RWPE1 (cell line): ENCODE measurements around the gene USP47.
A peak's percentile ranks its signal among the peaks of the same experiment; 100 is the strongest.

Experiments used
- CTCF ChIA-PET: fragments of 350-600 bp; sonication (Branson Sonifier 250); formaldehyde crosslinking; extraction: SDS; loops from one replicate; lab custom pipeline; 2021; lab: Yijun Ruan, JAX
- POLR2A ChIA-PET: fragments of 400-600 bp; formaldehyde crosslinking; extraction: SDS; loops from one replicate; lab custom pipeline; 2020; ENCODE audit warnings: antibody characterized with exemption; ENCODE audit not compliant: low non-redundant PET; lab: Yijun Ruan, JAX
- DNase-seq: peaks from one replicate; pipeline ENCODE4 v3.0.0; 2012; ENCODE audit warnings: low spot score
- H3K27ac ChIP-seq: fragments of 450-650 bp; 2 replicates; pipeline ENCODE4 v1.5.1; 2017
- TF ChIP-seq, protein P1 (sequence below): fragments of 450-650 bp; conservative IDR thresholded peaks from 2 replicates; pipeline ENCODE4 v1.5.1; 2017; ENCODE audit warnings: low read depth, mild to moderate bottlenecking

The USP47 gene

DNA sequence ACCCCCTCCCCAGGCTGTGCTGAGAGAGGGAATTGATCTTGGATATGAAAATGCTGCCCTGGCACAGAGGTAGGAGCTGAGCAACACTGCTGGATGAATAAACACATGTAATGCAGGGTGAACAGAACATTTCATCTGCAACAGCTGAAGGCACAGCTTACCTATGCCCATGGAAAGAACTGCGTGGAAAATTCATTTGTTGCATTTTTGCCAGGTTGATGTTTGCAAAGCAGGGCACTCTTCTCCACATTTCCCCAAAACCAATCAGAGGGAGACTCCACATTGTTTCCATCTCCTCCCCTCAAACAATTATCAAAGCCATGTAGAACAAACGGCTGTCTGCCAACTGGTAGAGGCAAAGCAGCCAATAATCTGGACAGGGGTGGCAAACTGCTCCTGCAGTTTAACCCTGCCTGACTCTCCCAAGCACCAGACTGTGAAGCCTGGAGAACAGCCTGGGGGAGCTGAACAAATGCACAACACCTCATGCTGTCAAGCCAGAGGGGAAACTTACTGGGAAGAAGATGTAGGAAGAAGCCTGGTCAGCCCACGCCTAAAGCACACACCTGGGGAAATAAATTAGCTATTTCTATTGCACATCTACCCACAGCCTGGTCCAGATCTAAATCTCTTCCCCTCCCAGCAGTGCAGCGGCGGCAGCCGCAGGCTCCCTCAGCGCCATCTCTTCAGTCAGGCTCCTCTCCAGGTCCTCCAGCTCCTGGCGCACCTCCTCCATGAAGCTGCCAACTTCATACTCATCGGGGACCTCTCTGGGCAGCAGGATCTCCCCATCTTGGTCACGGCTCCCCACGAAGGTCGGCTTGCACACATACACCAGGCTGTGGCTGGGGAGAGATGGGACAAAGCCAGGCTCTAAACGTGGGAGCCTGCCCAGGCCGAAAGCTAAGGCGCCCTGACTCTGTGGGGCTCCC, 122.3 kb downstream of the USP47 start:
- no peak for DNase-seq
- peak overlapping the region; percentile 55 for H3K27ac ChIP-seq
- TF ChIP-seq, protein P1, sequence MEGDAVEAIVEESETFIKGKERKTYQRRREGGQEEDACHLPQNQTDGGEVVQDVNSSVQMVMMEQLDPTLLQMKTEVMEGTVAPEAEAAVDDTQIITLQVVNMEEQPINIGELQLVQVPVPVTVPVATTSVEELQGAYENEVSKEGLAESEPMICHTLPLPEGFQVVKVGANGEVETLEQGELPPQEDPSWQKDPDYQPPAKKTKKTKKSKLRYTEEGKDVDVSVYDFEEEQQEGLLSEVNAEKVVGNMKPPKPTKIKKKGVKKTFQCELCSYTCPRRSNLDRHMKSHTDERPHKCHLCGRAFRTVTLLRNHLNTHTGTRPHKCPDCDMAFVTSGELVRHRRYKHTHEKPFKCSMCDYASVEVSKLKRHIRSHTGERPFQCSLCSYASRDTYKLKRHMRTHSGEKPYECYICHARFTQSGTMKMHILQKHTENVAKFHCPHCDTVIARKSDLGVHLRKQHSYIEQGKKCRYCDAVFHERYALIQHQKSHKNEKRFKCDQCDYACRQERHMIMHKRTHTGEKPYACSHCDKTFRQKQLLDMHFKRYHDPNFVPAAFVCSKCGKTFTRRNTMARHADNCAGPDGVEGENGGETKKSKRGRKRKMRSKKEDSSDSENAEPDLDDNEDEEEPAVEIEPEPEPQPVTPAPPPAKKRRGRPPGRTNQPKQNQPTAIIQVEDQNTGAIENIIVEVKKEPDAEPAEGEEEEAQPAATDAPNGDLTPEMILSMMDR = no peak
- ChIA-PET CTCF (interaction anchor here (0.6 to 0.9 kb wide), 4 partner anchors 13 to 272 kb away, joined by 3 to 5 read pairs (median 4); no protein-coding TSS in a partner anchor), POLR2A (no interaction called here)

DNA sequence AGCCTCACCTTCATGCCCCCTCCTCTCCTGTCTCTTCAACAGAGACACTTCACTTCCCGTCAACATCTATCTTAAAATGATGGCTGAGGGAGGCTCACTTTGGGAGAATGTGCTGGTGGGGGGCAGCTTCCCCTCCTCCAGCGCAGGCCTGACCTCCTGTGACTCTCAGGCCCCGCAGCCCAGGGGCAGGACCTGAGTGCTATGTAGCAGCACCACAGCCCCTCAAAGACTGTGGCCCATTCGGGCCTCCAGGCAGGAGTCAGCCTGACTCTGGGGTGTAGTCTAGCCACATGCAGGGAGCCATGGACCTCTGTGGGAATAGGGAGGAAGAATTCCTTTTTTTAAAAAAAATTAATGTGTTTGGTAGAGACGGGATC, 123.0 kb downstream of the USP47 start:
- ChIA-PET POLR2A (no interaction called here), CTCF (interaction anchor here (0.6 to 0.9 kb wide), 3 partner anchors 12 to 271 kb away, joined by 3 to 5 read pairs (median 4); no protein-coding TSS in a partner anchor)
- DNase-seq = no peak
- peak overlapping the region; percentile 55 for H3K27ac ChIP-seq
- TF ChIP-seq, protein P1 = no peak

DNA sequence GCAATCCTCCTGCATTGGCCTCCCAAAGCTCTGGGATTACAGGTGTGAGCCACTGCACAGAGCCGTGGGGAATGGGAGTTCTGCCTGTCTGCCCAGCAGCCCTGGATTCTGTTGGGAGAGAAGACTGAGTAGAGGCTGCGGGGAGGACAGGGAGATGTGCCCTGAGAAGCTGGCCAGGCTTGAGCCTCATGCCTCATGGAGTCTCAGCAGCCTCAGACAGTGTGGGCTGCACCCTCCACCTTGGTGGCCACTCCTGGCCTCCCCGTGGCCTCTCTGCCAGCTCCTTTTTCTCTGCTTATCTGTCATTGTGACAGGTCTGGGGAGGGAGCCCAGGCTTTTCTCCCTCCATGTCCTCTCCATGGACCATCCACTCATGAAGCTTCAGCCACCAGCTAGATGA, 123.4 kb downstream of the USP47 start:
- no peak for DNase-seq
- ChIA-PET CTCF (interaction anchor here (0.9 kb wide), 1 partner anchor 11 kb away, joined by 4 read pairs; no protein-coding TSS in a partner anchor), POLR2A (no interaction called here)
- peak overlapping the region; percentile 55 for H3K27ac ChIP-seq
- TF ChIP-seq, protein P1 = no peak

DNA sequence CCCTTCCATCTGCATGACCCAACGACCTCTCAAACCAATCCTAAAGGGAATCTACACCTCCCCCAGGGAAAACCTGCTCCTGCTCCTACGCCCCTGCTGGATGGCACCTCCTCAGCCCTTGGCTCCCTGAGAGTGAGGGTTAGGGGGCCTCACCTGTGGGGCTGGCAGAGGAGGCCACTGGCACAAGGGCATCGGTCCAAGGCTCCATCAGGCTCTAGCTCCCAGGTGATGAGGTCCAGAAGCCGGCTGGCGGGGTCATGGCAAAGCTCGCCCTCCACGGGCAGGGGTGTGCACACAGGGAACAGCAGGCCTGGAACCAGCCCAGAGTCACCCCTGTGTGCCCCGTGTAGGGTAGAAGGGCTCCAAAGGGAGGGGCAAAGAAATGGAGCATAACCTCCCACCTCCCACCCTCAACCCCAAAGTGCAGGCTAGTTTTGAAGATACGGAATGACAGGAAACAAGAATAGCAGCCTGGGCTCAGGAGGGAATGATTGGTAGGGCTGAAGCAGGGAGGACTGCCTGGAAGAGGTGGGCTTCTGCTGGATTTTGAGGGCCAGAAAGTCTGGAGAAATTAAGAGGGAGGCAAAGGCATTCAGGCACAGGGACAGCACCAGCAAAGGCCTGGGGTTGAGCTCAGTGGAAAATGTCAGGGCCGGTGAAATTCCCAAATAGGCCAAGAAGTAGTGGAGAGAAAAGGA, 124.0 kb downstream of the USP47 start:
- POLR2A ChIA-PET = no interaction called here
- TF ChIP-seq, protein P1 = no peak
- peak overlapping the region; percentile 55 for H3K27ac ChIP-seq
- DNase-seq = no peak
- CTCF ChIA-PET = interaction anchor here (1.0 to 1.4 kb wide), 2 partner anchors 9 to 10 kb away, joined by 4 read pairs; no protein-coding TSS in a partner anchor

DNA sequence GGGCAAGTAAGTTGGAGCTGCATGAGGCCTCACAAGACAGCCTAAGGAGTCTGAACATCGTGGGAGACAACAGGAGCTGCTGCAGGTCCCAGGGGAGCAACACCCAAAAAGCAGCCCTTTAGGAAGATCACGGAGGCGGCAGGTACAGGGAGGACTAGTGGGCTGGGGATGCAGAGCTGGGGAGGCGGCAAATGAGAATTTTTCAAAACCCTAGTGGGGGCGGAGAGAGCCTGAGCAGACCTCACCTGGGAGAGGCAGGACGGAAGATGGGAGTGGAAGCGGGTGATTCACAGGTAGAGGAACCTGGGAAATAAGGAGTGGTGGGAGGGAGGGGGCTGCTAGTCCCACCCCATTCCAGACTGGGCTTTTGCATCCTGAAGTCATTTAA, 124.6 kb downstream of the USP47 start:
- TF ChIP-seq, protein P1 = no peak
- DNase-seq = no peak
- peak overlapping the region; percentile 55 for H3K27ac ChIP-seq
- ChIA-PET POLR2A (no interaction called here), CTCF (interaction anchor here (0.6 to 1.4 kb wide), 6 partner anchors 8 to 179 kb away, joined by 3 to 6 read pairs (median 4); no protein-coding TSS in a partner anchor)
